GM18520 (cell line): ENCODE results near the gene ZC3H14.

ENCODE experiments used
- ATAC-seq: cut with Tn5 transposase; IDR thresholded peaks from one replicate; pipeline ENCODE4 v1.9.1; 2021; ENCODE audit not compliant: unreplicated experiment

Gene ZC3H14

DNA sequence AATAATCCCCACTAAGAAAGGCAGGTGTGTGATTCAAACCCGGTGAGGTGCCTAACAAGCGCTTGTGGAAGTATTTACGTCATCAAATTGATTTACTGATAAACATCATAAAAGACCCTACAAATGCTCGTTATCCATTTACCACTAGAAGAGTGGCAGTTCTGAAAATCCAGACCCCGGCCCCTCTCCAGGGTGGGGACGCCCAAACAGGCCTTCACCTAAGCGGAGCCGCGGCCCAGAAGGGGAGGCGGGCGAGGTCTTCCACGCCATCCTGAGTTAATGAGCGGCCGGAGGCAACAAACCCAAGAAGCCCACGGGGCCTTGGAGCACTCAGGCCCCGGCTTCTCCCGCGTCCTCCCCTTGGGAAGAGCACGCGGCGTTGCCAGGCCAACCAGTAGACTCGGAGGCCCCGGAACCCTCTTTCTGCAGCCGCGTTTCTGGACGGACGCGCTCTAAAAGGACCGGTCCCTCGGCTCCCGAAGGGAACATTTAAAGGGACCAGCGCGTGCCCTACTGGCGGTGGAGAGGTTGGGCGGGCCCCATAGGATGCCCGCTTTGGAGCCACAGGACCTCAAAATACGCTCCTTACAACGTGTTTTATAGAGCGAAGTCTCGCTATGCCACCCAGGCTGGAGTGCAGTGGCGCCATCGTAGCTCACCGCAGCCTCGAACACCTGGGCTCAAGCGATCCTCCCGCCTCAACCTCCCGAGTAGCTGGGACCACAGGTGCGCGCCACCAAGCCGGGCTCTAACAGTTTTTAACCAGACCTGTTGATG, 11.6 kb upstream of the ZC3H14 start:
- ATAC-seq = no peak

DNA sequence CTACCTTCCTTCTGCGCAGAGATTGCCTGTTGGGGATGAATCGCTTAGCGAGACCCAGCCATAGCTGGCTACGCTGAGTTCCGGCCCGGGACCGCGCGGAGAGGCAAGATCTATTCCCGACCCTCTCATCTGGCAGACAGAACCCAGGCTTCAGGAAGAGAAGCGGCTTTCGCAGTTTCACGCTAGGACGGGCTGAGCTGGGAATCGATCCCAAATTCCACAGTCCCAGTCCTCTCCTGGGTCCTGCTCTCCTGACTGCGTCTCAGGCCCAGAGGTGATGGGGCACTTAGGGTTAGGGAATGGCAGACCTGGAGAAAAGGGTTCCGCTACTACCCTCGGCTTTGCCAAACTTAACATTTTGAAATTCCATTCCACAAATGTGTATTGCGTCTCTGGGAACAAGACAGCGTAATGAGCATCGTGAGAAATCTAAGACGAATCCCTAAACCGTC, 10.8 kb upstream of the ZC3H14 start:
- ATAC-seq = no peak

DNA sequence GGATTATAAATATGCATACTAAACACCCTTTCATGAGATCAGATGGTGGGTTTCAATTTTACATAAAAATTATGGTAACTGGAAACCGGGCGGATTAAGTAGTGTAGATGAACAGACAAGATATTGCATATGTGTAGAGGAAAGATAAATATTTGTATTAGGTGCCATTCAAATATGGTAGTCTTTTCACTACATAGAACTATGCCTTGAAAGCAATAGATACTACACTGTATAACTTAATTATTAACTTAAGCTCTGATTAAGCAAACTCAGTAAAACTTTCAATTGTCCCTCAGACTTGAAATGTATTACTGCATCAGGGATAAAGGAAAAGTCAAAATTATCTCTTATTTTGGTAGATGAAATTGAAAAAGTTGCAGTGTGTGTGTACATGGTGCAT, 10.0 kb upstream of the ZC3H14 start:
- ATAC-seq = no peak

DNA sequence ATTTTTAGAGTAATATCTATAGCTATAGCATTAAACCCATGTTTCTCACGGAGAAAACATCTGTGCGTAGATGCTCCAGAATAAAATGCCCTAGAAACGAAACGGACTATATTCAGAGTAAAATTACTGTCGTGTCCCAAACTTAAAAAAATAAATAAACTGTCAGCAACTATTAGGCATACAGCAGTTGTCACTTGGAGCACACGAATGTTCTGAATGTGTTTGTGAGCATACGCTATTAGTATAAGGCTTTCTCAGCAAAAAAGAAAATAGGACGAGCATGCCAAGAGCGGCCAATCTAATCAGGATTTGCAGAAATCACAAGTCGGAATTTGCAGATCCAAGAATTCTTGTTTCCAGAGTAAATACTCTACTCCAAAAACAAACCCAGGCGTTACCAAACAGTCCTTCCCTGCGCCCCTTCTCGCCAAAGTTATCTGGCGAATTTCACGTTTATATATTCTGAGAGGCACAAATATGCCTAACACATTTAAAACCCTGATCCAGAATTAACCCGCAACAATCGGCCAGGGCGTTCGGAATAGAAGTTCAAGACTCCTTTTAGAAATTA, 8.9 kb upstream of the ZC3H14 start:
- no peak for ATAC-seq

DNA sequence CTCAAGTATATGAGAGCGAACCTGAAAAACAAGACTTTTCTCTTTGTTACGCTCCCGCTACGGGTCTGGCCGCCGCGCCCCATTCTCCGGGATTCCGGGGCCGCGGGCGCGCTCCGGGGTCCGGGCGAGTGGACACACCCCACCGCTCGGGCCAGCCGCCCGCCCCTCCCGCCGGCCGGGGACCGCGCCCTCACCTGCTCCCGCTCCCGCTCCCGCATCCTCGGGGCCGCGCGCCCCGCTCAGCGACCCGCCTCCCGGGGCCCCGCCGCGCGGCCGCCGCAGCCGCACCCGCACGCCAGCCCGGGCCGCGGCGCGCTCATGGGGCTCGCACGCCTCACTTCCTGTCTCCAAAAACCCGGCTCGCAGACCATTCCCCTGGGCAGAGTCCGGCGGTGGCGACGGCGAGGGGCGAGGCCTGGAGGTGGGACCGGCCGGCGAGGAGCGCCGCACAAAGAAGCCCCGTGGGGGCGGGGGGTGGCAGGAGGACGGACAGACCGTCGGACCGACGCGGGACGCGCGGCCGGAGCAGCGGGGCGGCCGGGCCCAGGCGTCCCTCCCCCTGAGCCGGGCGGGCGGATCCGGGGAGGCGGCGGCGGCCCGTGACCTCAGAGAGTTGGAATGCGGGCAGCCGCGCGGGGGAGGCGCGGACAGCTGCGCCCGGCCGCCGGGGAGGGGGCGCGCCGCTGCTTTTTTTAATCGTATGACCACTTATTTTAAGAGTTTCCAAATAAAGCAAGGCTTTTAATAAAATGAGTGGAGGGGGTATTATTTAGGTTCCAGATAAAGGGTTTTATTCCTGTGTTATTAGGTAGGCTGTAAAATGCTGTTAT, 8.2 kb upstream of the ZC3H14 start, which contains the start of gene PTPN21:
PTPN21 (minus strand) TSS at position 551 of the 830 bp plus-strand sequence. CDS start 4,590 bp downstream, outside the sequence.
- no peak for ATAC-seq

DNA sequence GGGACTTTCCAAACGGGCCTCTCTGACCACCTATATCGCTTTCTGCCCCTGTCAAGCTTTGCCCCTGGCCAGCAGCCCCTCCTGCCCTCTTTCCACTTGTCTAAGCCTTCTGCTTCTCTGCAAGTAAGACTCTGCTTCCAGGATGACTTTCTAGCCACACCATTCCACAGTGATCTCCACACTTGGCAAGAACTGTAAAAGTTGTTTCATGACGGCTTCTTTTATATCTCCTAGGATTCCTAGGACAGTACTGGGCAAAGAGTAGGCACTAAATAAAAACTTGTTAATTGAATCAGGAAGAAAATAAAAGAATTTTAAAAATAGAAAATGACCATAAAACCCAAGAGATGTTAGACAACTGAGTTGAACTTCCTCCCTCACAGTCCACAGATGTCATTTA, 6.3 kb upstream of the ZC3H14 start:
- no peak for ATAC-seq

DNA sequence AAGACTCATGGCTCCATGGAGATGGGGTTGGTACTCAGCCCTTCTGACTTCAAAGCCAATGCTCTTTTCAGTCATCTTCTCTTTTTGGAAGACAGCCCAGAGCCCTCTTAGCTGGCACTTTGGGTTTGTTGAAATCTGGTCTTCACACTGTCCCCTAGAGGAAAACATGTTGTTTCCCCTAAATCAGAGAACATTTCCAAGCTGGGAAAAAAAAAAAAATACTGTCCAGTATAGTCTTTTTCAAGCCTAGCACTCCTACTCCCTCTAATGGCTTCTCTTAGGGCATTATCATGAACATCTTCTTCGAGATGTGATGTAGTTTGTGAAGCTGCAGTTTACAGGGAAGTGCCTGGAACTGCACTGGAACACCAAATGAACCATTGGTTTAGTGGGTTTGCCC, 3.0 kb upstream of the ZC3H14 start:
- no peak for ATAC-seq

DNA sequence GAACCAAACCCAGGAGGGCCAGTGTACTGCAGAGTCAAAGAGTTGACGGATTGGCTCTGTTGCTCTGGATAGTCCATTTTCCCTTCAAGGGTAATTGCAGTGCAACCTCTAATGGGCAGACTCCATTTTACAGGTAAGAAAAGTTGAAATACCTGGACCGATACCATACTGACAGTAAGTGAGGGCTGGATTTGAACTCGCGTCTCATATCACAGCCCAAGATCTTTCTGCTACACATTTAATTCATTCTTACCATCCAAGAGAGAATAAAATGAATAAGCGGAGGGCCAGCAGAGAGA, 356 bp upstream of the ZC3H14 start:
- ATAC-seq = no peak

DNA sequence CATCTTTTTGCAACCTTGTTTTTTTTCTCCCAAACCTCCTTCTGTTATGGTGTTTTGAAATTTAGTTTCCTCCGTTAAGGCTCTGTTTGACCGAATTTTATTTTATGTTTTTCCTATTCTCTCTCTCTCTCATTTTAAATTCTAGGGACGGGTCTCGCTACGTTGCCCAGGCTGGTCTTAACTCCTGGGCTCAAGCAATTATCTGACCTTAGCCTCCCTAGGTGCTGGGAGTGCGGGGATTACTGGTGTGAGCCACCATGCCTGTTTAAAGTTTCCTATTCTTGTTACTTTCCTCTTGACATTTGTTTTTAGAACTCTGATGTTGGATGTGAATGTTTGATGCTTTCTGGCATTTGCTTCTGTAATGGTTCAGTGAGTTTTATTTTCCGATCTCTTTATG, 1.0 kb downstream of the ZC3H14 start:
- no peak for ATAC-seq

DNA sequence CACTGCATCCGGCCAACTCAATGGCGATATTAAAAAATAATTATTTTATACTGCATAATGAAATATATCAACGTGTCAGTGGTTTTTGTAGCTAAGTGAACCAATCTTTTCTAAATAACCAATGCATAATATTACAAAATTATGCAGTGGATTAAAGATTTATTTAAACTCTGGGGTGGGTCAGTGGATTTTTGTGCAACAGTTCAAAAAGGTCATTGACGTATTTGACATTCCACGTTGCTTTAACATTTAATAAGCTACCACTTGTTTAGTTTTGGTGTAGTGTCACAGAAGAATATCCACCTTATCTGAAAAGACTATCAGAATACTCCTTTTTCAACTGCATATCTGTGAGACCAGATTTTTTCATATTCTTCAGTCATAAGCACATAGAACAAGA, 2.6 kb downstream of the ZC3H14 start:
- no peak for ATAC-seq

DNA sequence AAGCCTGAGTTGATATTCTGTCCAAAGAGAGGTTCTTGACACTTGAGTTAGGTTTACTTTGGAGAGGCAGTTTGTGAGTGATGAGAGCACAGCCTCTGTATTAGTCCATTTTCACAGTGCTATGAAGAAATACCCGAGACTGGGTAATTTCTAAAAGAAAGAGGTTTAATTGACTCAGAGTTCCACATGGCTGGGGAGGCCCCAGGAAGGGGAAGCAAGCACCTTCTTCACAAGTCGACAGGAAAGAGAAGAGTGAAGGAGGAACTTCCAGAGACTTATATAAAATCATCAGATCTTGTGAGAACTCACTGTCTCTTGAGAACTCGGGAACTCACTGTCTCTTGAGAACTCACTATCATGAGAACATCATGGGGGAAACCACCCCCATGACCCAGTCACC, 5.4 kb downstream of the ZC3H14 start:
- ATAC-seq = no peak

DNA sequence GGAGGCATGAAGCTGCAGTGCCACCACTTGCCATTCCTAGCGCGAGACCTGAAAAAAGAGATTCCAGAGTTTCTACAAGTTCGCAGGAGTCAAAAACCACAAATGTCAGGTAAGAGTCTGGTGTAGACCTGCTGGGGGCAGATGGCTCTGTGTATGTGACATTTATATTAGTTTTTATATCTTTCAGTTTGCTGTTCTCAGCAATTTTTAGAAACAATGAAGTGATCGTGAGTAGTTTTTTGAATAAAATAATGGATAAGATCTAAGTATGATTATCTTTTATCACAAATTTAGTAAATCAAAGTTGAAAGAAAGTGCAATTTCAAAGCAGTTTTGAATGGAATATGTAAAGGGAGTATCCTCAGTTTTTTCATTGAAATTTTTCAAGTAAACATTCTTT, 9.3 kb downstream of the ZC3H14 start:
- ATAC-seq = no peak

DNA sequence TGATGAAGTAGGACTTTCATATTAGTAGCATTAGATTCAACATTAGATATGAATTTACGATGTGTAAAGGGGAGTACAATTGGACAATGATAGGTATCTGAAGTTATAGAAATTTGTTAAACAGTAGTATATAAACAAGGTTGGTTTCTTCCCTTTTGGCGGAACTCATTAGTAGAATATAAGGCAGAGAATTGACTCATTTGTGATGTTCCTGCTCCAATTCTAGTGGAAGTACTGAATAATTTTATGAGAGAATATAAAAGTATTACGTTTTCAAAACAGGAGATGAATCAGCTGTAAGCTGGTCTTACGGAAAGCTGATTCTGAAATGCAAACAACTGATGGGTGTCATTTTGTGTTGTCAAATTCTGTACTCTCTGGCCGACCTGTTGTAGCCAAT, 13.4 kb downstream of the ZC3H14 start:
- no peak for ATAC-seq

DNA sequence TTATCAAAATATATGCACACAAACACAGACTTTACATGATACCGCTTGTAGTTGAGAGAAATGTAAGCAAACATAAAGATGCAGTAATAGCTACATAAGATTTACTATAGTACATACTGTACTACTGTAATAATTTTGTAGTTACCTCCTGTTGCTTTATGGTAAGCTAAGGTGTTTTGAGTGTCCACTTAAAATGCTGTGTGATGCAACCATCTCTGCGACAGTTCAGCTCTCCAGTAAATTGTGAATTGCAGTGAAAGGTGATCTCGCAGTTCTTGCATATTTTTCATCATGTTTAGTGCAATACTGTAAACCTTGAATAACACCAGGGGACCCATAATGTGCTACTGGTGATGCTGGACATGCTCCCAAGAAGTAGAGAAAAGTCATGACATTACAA, 21.6 kb downstream of the ZC3H14 start:
- ATAC-seq = no peak

DNA sequence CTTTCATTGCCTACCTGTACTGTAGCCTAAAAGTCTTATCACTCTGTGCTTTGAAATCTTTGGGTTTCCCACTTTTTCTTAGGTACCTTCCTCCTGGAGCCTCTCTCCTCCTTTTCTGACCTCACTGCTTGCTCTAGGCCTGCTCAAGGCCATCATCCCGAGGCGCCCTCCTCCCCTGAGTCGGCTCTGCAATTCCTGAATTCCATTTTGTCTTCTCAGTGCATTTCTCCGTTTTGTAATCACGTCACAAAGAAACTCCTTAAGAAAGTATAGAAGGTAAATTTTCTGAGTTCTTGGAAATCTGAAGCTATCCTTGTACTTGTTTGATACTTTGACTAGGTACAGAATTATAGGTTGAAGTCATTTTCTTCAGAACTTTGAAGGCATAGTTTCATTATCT, 25.2 kb downstream of the ZC3H14 start:
- ATAC-seq = no peak

DNA sequence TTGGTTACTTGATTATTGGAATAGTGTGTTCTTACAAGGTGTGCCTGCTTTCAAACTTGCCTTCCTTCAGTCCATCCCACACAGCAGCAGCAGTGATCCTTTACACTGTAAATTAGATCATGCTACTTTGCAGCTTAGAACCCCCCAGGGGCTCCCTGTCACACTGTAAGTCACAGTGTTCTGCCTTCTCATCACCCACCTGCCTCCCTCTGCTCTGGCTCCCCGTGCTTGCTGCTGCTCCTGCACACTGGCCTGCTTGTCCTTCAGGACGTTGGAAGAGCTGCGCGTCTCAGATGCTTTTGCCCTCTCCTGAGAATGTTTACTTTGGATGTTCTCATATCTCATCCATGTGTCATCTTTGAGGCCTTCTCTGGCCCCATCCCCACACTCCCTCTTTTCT, 27.3 kb downstream of the ZC3H14 start:
- ATAC-seq = no peak

DNA sequence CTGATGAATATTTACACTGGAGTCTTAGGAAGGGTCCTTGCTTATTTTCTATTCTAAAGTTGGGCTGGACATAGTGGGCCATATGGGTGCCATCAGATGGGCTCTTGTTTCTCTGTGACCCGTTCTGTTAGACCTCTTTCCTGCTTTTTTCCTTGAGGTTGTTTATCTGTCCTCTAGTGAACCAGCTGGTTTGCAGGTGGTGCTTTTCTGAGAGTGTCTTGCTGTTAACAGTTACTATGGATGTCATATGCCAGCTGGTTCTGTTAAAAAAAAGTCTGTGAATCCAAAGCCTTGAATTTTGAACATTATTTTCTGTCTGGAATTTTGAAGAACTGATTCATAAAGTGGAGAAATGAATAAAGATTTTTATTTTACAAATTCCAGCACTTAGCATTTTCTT, 29.2 kb downstream of the ZC3H14 start:
- no peak for ATAC-seq

DNA sequence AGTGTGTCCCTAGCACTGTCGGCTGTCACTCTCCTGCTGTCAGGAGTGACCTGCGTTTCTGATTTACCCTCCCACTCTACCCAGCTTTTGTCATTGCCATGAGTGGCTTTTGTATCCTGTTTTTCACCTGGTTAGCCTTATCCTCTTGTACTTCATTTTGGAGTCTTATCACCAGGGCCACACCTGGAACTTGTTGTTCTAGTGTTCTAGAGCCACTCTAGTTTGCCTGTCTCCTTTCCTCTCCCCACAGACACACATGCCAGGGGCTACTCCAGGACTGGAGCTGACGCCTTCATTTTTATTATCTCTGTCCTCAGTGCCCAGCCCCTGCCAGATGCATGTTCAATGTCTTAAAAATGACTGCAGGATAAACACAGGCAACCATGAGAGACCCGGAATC, 34.2 kb downstream of the ZC3H14 start:
- ATAC-seq = no peak

DNA sequence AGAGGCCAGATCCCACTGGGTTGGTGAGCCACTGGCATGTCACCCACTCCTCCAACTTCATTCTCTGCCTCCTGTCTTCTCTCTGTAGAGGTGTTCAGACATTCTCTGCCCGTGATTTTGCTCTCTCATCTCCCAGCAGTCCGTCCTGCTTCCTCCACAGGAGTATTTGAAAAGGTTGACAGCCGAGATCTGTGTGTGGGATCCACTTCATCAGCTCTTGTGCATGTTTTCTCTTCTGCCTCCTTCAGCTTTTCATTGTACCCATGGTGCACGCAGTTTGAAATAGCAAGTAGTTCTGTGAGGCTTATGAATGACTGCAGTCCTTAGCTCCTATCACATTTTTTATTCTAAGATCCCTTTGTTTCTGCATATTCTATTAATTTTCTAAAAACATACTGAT, 34.8 kb downstream of the ZC3H14 start:
- no peak for ATAC-seq

DNA sequence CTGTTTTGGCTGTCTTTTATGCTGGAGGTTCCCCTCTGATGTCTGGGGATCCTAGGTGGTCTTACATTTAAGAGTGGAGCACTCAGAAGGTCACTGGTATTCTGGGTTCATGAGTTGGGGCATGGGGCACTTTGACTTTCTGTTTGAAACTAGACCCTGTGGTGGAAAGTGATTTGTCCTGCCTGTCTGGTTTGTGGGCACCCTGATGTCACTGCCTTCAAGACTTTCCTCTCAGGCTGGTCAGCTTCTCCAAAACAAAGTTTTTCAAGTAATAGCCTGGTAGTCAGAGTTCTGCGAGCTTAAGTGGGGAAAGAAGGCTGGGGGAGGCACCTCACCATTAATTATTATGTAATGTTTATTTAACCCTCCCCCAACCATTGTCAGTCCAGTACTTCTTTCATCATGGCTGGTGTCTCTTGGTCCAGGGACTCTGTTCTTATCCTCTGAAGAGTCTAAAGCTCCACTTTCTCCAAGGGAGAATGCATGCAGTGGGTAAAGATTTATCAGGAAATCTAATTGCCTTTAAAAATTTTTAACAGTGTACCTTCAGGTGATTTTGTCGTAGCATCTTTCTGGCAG, 35.3 kb downstream of the ZC3H14 start:
- ATAC-seq = no peak

DNA sequence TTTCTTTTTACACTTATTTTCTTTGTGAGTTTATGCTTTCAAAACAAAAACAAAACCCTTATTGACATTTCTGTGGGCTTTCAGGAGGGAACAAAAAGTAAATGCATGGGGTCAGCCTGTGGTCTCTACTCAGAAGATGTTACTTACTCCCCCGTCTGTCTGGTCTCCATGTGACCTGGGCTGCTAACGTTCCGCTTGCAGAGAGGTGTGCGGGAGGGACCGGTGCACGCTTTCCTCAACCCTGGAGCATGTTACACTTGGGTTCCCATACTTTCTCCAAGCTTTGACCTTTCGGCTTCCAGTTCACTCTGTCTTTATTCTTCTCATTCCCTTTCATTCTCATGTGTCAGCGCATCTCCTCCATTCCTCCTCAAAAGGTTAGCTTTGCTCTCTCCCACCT, 36.5 kb downstream of the ZC3H14 start:
- no peak for ATAC-seq
